NT2/D1 (cell line): ENCODE data around the gene COPS2.

Experiments
- DNase-seq: peaks from one replicate; pipeline ENCODE4 v3.0.0-alpha.2; 2011; ENCODE audit warnings: low read depth, low spot score
- H3K27me3 ChIP-seq: 2 replicates; pipeline ENCODE4 v1.6.0; 2011; ENCODE audit warnings: mild to moderate bottlenecking; ENCODE audit not compliant: insufficient read length, insufficient read depth
- H3K36me3 ChIP-seq: 2 replicates; pipeline ENCODE4 v1.6.1; 2011; ENCODE audit warnings: mild to moderate bottlenecking, low read length, mixed read lengths; ENCODE audit not compliant: insufficient read depth, insufficient read length
- H3K4me1 ChIP-seq: 2 replicates; pipeline ENCODE4 v1.5.1; 2011; ENCODE audit not compliant: insufficient read depth, insufficient read length
- H3K4me3 ChIP-seq: 2 replicates; pipeline ENCODE4 v1.5.1; 2011; ENCODE audit warnings: low read depth; ENCODE audit not compliant: insufficient read length
- H3K9ac ChIP-seq: 2 replicates; pipeline ENCODE4 v1.6.0; 2011; ENCODE audit warnings: low read depth; ENCODE audit not compliant: insufficient read length
- H3K9me3 ChIP-seq: 2 replicates; pipeline ENCODE4 v1.5.1; 2011; ENCODE audit warnings: mild to moderate bottlenecking, low read length; ENCODE audit not compliant: insufficient read depth
- SUZ12 ChIP-seq: IDR thresholded peaks from 2 replicates; pipeline ENCODE4 v1.6.1; 2011; ENCODE audit not compliant: insufficient read length, insufficient read depth; ENCODE audit errors: extremely low read depth
- YY1 ChIP-seq: IDR thresholded peaks from 2 replicates; pipeline ENCODE4 v1.6.1; 2011; ENCODE audit not compliant: insufficient read length, insufficient read depth
- ZNF274 ChIP-seq: IDR thresholded peaks from 2 replicates; pipeline ENCODE4 v1.6.1; 2011; ENCODE audit warnings: mild to moderate bottlenecking, low read depth, low read length

Gene COPS2

GRCh38 chr15:49096090-49096750 lies 59.2 kb downstream of the COPS2 start:
- no peaks in the 10 kb centered on the region for H3K9me3 ChIP-seq
- TF ChIP-seq YY1 = no peak
- no peak for TF ChIP-seq ZNF274
- no peak for TF ChIP-seq SUZ12
- H3K36me3 ChIP-seq = no peaks in the 10 kb centered on the region
- H3K4me1 ChIP-seq = no peaks in the 10 kb centered on the region
- H3K27me3 ChIP-seq = no peaks in the 10 kb centered on the region
- no peak for DNase-seq
- no peak overlapping the region for H3K4me3 ChIP-seq
- no peak overlapping the region for H3K9ac ChIP-seq

GRCh38 chr15:49094923-49095322 lies 60.5 kb downstream of the COPS2 start:
- TF ChIP-seq ZNF274 = no peak
- no peak for TF ChIP-seq SUZ12
- no peak for TF ChIP-seq YY1
- Histone ChIP-seq H3K27me3 (no peaks in the 10 kb centered on the region), H3K36me3 (no peaks in the 10 kb centered on the region), H3K4me3 (no peak overlapping the region), H3K9me3 (no peaks in the 10 kb centered on the region), H3K9ac (no peak overlapping the region), H3K4me1 (no peaks in the 10 kb centered on the region)
- DNase-seq = no peak

- Histone ChIP-seq H3K27me3 (no peaks in the 10 kb centered on the region), H3K4me3 (no peak overlapping the region), H3K4me1 (no peaks in the 10 kb centered on the region), H3K9me3 (no peaks in the 10 kb centered on the region), H3K36me3 (no peaks in the 10 kb centered on the region), H3K9ac (no peak overlapping the region)
- TF ChIP-seq SUZ12 (no peak), YY1 (no peak), ZNF274 (no peak)
- no peak for DNase-seq
Measured at GRCh38 chr15:49093252-49094105, 61.9 kb downstream of the COPS2 start.

- H3K36me3 ChIP-seq = no peaks in the 10 kb centered on the region
- no peak overlapping the region for H3K9ac ChIP-seq
- DNase-seq = no peak
- no peaks in the 10 kb centered on the region for H3K9me3 ChIP-seq
- H3K4me3 ChIP-seq = no peak overlapping the region
- no peaks in the 10 kb centered on the region for H3K27me3 ChIP-seq
- no peaks in the 10 kb centered on the region for H3K4me1 ChIP-seq
- TF ChIP-seq YY1 (no peak), ZNF274 (no peak), SUZ12 (no peak)
Measured at GRCh38 chr15:49088996-49089395, 66.4 kb downstream of the COPS2 start.

GRCh38 chr15:49085696-49086459 lies 69.5 kb downstream of the COPS2 start:
- Histone ChIP-seq H3K4me1 (no peaks in the 10 kb centered on the region), H3K27me3 (no peaks in the 10 kb centered on the region), H3K9ac (no peak overlapping the region), H3K4me3 (no peak overlapping the region), H3K9me3 (no peaks in the 10 kb centered on the region), H3K36me3 (no peaks in the 10 kb centered on the region)
- DNase-seq = no peak
- TF ChIP-seq ZNF274 (no peak), YY1 (no peak), SUZ12 (no peak)

GRCh38 chr15:49084285-49084570 lies 71.2 kb downstream of the COPS2 start:
- DNase-seq = no peak
- TF ChIP-seq SUZ12 (no peak), YY1 (no peak), ZNF274 (no peak)

More at GRCh38 chr15:49084285-49084570, 71.2 kb downstream of the COPS2 start:
- Histone ChIP-seq H3K27me3 (no peaks in the 10 kb centered on the region), H3K36me3 (no peaks in the 10 kb centered on the region), H3K9me3 (no peaks in the 10 kb centered on the region), H3K9ac (no peak overlapping the region), H3K4me3 (no peak overlapping the region), H3K4me1 (no peaks in the 10 kb centered on the region)
